ENCODE data around the gene OR51L1.
"Not testable (repeated sequence)": the region's sequence is repeated elsewhere in the genome, so short reads cannot be mapped to it uniquely, and the experiment has no call there.

The OR51L1 gene

GRCh38 chr11:4994551-4994950 is at the start of gene OR51L1:
OR51L1 (plus strand) TSS chr11:4994851; CDS start chr11:4998983, 4,132 bp downstream.
- DNase-seq = no peak

- DNase-seq = no peak
Observed at GRCh38 chr11:4947505-4947904, 47.1 kb upstream of the OR51L1 start, which contains the start of gene OR51A4. OR51A4 (minus strand) TSS chr11:4947605; CDS start chr11:4947100, 505 bp downstream.

- not testable (repeated sequence) for DNase-seq
Observed at GRCh38 chr11:4955613-4956012, 39.0 kb upstream of the OR51L1 start, which contains the start of gene OR51A2. OR51A2 (minus strand) TSS chr11:4955713; CDS start chr11:4955713, 0 bp downstream.

GRCh38 chr11:4957396-4957795 is 37.3 kb upstream of the OR51L1 start:
- DNase-seq = no peak

GRCh38 chr11:4960877-4961276 is 33.8 kb upstream of the OR51L1 start:
- DNase-seq = no peak

- no peak for DNase-seq
Observed at GRCh38 chr11:4962816-4963215, 31.8 kb upstream of the OR51L1 start.

- DNase-seq = no peak
Observed at GRCh38 chr11:4975436-4975835, 19.2 kb upstream of the OR51L1 start.

GRCh38 chr11:4979036-4979435 is 15.6 kb upstream of the OR51L1 start:
- DNase-seq = no peak

- no peak for DNase-seq
Observed at GRCh38 chr11:4982678-4983077, 12.0 kb upstream of the OR51L1 start.

GRCh38 chr11:4983841-4984240 is 10.8 kb upstream of the OR51L1 start:
- DNase-seq = no peak

- no peak for DNase-seq
Observed at GRCh38 chr11:4991060-4991459, 3.6 kb upstream of the OR51L1 start.

GRCh38 chr11:5004424-5005274 is 10.0 kb downstream of the OR51L1 start:
- no peak for DNase-seq

GRCh38 chr11:5007561-5007960 is 12.9 kb downstream of the OR51L1 start:
- no peak for DNase-seq

GRCh38 chr11:5011254-5011653 is 16.6 kb downstream of the OR51L1 start:
- no peak for DNase-seq

- no peak for DNase-seq
Observed at GRCh38 chr11:5013012-5013411, 18.4 kb downstream of the OR51L1 start.

- no peak for DNase-seq
Observed at GRCh38 chr11:5021996-5022395, 27.3 kb downstream of the OR51L1 start.

GRCh38 chr11:5036669-5037068 is 42.0 kb downstream of the OR51L1 start:
- no peak for DNase-seq

- no peak for DNase-seq
Observed at GRCh38 chr11:5037926-5038325, 43.3 kb downstream of the OR51L1 start.

- DNase-seq = no peak
Observed at GRCh38 chr11:5038341-5038740, 43.7 kb downstream of the OR51L1 start.

GRCh38 chr11:5040876-5041275 is 46.2 kb downstream of the OR51L1 start:
- DNase-seq = no peak

GRCh38 chr11:5042091-5042490 is 47.4 kb downstream of the OR51L1 start:
- no peak for DNase-seq

GRCh38 chr11:5043380-5043779 is 48.7 kb downstream of the OR51L1 start:
- no peak for DNase-seq

GRCh38 chr11:5046226-5046625 is 51.6 kb downstream of the OR51L1 start, which contains the start of gene OR52J3:
OR52J3 (plus strand) TSS chr11:5046526; CDS start chr11:5046526, 0 bp downstream.
- DNase-seq = no peak

- no peak for DNase-seq
Observed at GRCh38 chr11:5046754-5047330, 52.2 kb downstream of the OR51L1 start.

Data from activated CD4-positive, alpha-beta T cell treated with anti-CD3 and anti-CD28 coated beads, Interleukin-2, amount 50 U/mL, for 4 hours (primary cell).